Measurements from ENCODE around the gene AGAP1.

- TF ChIP-seq CTCF (IDR thresholded peaks at IDR 0.05; ENCODE audit: low read depth, low read length, missing input control): no peak
- TF ChIP-seq RAD21 (IDR thresholded peaks at IDR 0.05): no peak
- TF ChIP-seq TAF1 (conservative IDR thresholded peaks at IDR 0.05): no peak
- TF ChIP-seq GABPA (IDR thresholded peaks at IDR 0.05 in 1 of 2, conservative IDR thresholded peaks at IDR 0.05 in 1 of 2): no peak
- no peak for TF ChIP-seq EGR1 (IDR thresholded peaks at IDR 0.05; ENCODE audit: low read depth in 2 of 2)
Measured at GRCh38 chr2:235609321-235609720, 115.5 kb downstream of the AGAP1 start.

Data from liver (tissue), 3 donors.